Measurements from ENCODE around the gene TRPC4. TPM values are rescaled to one million over a fixed set of nuclear protein-coding genes. Genes with fewer than 3 reads are reported as not detected.

The TRPC4 gene
- polyA plus RNA-seq, 1 donor from 2014 or later, result 8.8 TPM

GRCh38 chr13:37667702-37668101 is 201.9 kb downstream of the TRPC4 start:
- no peaks in the 10 kb centered on the region for H3K9me3 ChIP-seq (ENCODE audit: low read length)
- no peaks in the 10 kb centered on the region for H3K27me3 ChIP-seq (ENCODE audit: insufficient read depth, low read depth, low read length)
- no peak overlapping the region for H3K4me2 ChIP-seq (ENCODE audit: low read length)
- H2AFZ ChIP-seq (ENCODE audit: low read depth, low read length), result no peak overlapping the region
- no peak overlapping the region for H3K4me3 ChIP-seq (ENCODE audit: low read length)
- no peaks in the 10 kb centered on the region for H4K20me1 ChIP-seq (ENCODE audit: insufficient read depth)
- TF ChIP-seq SMC3 (conservative IDR thresholded peaks at IDR 0.05; ENCODE audit: poor library complexity) (no peak), POLR2AphosphoS5 (IDR thresholded peaks at IDR 0.05) (no peak), RAD21 (conservative IDR thresholded peaks at IDR 0.05) (no peak), EP300 (conservative IDR thresholded peaks at IDR 0.05; ENCODE audit: poor library complexity, severe bottlenecking) (no peak), TAF1 (IDR thresholded peaks at IDR 0.05; ENCODE audit: low read depth) (no peak), CTCF (IDR thresholded peaks at IDR 0.05; ENCODE audit: poor library complexity, severe bottlenecking) (no peak), MXI1 (conservative IDR thresholded peaks at IDR 0.05; ENCODE audit: poor library complexity, severe bottlenecking) (no peak), EZH2 (IDR thresholded peaks at IDR 0.05; ENCODE audit: borderline replicate concordance, insufficient read depth, low read length, poor library complexity, severe bottlenecking) (no peak)
- TF ChIP-seq, protein P1, sequence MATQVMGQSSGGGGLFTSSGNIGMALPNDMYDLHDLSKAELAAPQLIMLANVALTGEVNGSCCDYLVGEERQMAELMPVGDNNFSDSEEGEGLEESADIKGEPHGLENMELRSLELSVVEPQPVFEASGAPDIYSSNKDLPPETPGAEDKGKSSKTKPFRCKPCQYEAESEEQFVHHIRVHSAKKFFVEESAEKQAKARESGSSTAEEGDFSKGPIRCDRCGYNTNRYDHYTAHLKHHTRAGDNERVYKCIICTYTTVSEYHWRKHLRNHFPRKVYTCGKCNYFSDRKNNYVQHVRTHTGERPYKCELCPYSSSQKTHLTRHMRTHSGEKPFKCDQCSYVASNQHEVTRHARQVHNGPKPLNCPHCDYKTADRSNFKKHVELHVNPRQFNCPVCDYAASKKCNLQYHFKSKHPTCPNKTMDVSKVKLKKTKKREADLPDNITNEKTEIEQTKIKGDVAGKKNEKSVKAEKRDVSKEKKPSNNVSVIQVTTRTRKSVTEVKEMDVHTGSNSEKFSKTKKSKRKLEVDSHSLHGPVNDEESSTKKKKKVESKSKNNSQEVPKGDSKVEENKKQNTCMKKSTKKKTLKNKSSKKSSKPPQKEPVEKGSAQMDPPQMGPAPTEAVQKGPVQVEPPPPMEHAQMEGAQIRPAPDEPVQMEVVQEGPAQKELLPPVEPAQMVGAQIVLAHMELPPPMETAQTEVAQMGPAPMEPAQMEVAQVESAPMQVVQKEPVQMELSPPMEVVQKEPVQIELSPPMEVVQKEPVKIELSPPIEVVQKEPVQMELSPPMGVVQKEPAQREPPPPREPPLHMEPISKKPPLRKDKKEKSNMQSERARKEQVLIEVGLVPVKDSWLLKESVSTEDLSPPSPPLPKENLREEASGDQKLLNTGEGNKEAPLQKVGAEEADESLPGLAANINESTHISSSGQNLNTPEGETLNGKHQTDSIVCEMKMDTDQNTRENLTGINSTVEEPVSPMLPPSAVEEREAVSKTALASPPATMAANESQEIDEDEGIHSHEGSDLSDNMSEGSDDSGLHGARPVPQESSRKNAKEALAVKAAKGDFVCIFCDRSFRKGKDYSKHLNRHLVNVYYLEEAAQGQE (IDR thresholded peaks at IDR 0.05; ENCODE audit: borderline replicate concordance), result no peak
- H3K79me2 ChIP-seq (replicated peaks; ENCODE audit: insufficient read depth, low read length), result no peaks in the 10 kb centered on the region
- H3K9ac ChIP-seq (ENCODE audit: low read length), result no peak overlapping the region
- H3K9me2 ChIP-seq (ENCODE audit: insufficient read depth, low read length), result no peaks in the 10 kb centered on the region
- no peaks in the 10 kb centered on the region for H3K36me3 ChIP-seq (ENCODE audit: insufficient read depth, low read length)
- H3K27ac ChIP-seq (ENCODE audit: low read length), result no peak overlapping the region
- H3F3A ChIP-seq (ENCODE audit: insufficient read depth, low read length, poor library complexity, severe bottlenecking), result no peaks in the 10 kb centered on the region

DNA sequence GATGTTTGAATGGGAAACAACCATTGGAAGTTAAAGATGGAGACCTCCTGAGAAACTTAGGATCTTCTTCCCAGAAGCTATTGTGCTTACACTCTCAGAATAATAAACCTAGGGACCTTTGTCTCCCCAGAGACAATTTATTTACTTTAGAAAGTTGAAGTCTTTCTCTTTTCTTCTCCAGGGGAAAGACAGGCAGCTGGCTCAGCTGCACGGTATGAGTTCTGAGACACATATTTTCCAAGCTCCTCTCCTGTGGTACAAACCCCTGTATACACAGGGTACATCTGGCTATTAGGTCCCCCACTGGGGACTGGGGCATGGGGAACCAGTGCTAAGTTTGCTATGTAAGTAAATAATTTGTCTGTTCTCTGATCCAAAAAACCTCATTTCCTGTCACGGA is 203.5 kb downstream of the TRPC4 start:
- H3K36me3 ChIP-seq (ENCODE audit: insufficient read depth, low read length), result no peaks in the 10 kb centered on the region
- no peaks in the 10 kb centered on the region for H4K20me1 ChIP-seq (ENCODE audit: insufficient read depth)
- H3K4me3 ChIP-seq (ENCODE audit: low read length), result no peak overlapping the region
- TF ChIP-seq EP300 (conservative IDR thresholded peaks at IDR 0.05; ENCODE audit: poor library complexity, severe bottlenecking), result no peak
- TF ChIP-seq, protein P1 (IDR thresholded peaks at IDR 0.05; ENCODE audit: borderline replicate concordance), result no peak
- no peak for TF ChIP-seq EZH2 (IDR thresholded peaks at IDR 0.05; ENCODE audit: borderline replicate concordance, insufficient read depth, low read length, poor library complexity, severe bottlenecking)
- no peak for TF ChIP-seq MXI1 (conservative IDR thresholded peaks at IDR 0.05; ENCODE audit: poor library complexity, severe bottlenecking)
- TF ChIP-seq CTCF (IDR thresholded peaks at IDR 0.05; ENCODE audit: poor library complexity, severe bottlenecking), result no peak
- TF ChIP-seq RAD21 (conservative IDR thresholded peaks at IDR 0.05), result no peak
- no peak for TF ChIP-seq SMC3 (conservative IDR thresholded peaks at IDR 0.05; ENCODE audit: poor library complexity)
- H3F3A ChIP-seq (ENCODE audit: insufficient read depth, low read length, poor library complexity, severe bottlenecking), result no peaks in the 10 kb centered on the region
- no peak overlapping the region for H3K9ac ChIP-seq (ENCODE audit: low read length)
- no peaks in the 10 kb centered on the region for H3K9me2 ChIP-seq (ENCODE audit: insufficient read depth, low read length)
- H3K4me2 ChIP-seq (ENCODE audit: low read length), result no peak overlapping the region
- H2AFZ ChIP-seq (ENCODE audit: low read depth, low read length), result no peak overlapping the region
- H3K9me3 ChIP-seq (ENCODE audit: low read length), result no peaks in the 10 kb centered on the region
- H3K79me2 ChIP-seq (replicated peaks; ENCODE audit: insufficient read depth, low read length), result no peaks in the 10 kb centered on the region
- H3K27me3 ChIP-seq (ENCODE audit: insufficient read depth, low read depth, low read length), result no peaks in the 10 kb centered on the region
- H3K27ac ChIP-seq (ENCODE audit: low read length), result no peak overlapping the region
